ENCODE measurements around the gene ZNF841.

DNA sequence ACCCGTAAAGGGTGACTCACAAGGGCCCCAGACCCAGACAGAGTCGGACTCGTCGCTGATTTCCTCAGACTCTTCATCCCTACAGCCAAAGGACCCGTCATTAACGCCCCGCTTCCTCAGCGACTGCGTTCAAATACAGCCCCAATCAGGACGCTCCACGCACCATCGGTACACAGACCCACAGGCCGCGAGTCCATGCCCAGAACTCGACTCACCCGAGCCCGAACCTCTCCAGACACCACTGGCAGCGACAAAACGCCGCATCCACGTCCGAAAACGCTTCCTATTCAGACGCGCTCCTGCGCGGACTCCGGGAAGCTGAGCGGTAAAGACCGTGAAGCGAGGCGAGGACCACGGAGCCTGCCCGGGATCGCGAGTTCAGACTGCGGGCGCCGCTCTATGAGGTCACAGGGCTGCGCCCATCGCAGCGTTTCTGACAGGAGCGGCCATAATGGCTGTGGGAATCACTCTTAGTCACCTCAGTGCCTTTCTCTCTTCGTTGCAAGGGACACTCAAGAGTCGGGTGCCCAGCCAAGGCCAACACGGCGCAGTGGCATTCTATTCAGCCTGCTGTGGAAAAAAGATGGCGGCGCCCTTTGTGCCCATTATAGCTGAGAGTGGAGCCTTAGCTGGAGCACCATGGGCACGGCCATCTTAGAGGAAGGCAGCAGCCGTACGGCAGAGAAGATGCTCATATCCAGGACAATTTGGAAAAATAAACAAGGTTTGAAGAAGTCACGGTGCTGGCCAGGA lies 67.4 kb downstream of the ZNF841 start, which contains the start of gene ZNF614:
- TF ChIP-seq, protein P1, sequence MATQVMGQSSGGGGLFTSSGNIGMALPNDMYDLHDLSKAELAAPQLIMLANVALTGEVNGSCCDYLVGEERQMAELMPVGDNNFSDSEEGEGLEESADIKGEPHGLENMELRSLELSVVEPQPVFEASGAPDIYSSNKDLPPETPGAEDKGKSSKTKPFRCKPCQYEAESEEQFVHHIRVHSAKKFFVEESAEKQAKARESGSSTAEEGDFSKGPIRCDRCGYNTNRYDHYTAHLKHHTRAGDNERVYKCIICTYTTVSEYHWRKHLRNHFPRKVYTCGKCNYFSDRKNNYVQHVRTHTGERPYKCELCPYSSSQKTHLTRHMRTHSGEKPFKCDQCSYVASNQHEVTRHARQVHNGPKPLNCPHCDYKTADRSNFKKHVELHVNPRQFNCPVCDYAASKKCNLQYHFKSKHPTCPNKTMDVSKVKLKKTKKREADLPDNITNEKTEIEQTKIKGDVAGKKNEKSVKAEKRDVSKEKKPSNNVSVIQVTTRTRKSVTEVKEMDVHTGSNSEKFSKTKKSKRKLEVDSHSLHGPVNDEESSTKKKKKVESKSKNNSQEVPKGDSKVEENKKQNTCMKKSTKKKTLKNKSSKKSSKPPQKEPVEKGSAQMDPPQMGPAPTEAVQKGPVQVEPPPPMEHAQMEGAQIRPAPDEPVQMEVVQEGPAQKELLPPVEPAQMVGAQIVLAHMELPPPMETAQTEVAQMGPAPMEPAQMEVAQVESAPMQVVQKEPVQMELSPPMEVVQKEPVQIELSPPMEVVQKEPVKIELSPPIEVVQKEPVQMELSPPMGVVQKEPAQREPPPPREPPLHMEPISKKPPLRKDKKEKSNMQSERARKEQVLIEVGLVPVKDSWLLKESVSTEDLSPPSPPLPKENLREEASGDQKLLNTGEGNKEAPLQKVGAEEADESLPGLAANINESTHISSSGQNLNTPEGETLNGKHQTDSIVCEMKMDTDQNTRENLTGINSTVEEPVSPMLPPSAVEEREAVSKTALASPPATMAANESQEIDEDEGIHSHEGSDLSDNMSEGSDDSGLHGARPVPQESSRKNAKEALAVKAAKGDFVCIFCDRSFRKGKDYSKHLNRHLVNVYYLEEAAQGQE (IDR thresholded peaks at IDR 0.05; ENCODE audit: insufficient read depth in 1 of 2, low read depth in 2 of 2, low read length in 2 of 2) = no peak
- TF ChIP-seq SIN3A (IDR thresholded peaks at IDR 0.05; ENCODE audit: borderline replicate concordance, insufficient read depth, low read length) = no peak

All from PFSK-1 (cell line).